ENCODE measurements around the gene SPRED1. TPM values are rescaled to one million over a fixed set of nuclear protein-coding genes. Genes with fewer than 3 reads are reported as not detected.

The SPRED1 gene
- total and polyA plus RNA-seq, 2 of the 4 experiments (the other 2 are of a cell fraction): 6.6 to 17.9 TPM

- Histone ChIP-seq H3K9me3 (ENCODE audit: control insufficient read depth, insufficient read depth, low read length) (0 out of 2 replicates have a peak, but pooled peaks cover 2% of the 10 kb centered on the region), H2BK20ac (ENCODE audit: low read depth, low read length) (no peak overlapping the region), H3K9ac (ENCODE audit: low read depth, low read length) (no peak overlapping the region), H3K9me1 (ENCODE audit: insufficient read depth, low read length) (peaks cover 7% of the 10 kb centered on the region; the same call in 1 of the 2 replicates), H3K27ac (ENCODE audit: insufficient read depth, low read length) (no peak overlapping the region), H3K79me1 (ENCODE audit: low read depth in 1 of 2, low read length in 2 of 2) (peaks cover 22 to 71% of the 10 kb centered on the region in 2 experiments), H2AFZ (replicated peaks; ENCODE audit: low read length, poor library complexity) (no peak overlapping the region), H2BK15ac (ENCODE audit: low read depth, low read length) (no peak overlapping the region), H4K5ac (ENCODE audit: low read depth, low read length) (no peak overlapping the region), H3K36me3 (ENCODE audit: control insufficient read depth, insufficient read depth, low read length) (no peaks in the 10 kb centered on the region; the same call in 1 of the 2 replicates), H2AK9ac (replicated peaks; ENCODE audit: low read depth, low read length, poor library complexity) (no peak overlapping the region), H3K14ac (replicated peaks; ENCODE audit: low read depth, low read length) (no peak overlapping the region), H4K91ac (ENCODE audit: insufficient read depth, low read depth, low read length) (no peak overlapping the region), H2AK5ac (ENCODE audit: low read depth, low read length) (no peak overlapping the region), H3K23ac (ENCODE audit: low read depth, low read length) (no peak overlapping the region), H4K20me1 (ENCODE audit: insufficient read depth, low read length) (peaks cover 81% of the 10 kb centered on the region), H4K8ac (ENCODE audit: low read depth in 2 of 2, low read length in 2 of 2) (no peak overlapping the region), H2BK120ac (ENCODE audit: low read depth, low read length) (no peak overlapping the region), H3K4me3 (ENCODE audit: insufficient read depth, low read depth, low read length) (no peak overlapping the region), H3K4ac (ENCODE audit: low read depth, low read length) (no peak overlapping the region), H3K4me1 (ENCODE audit: control insufficient read depth, insufficient read depth, low read length) (peaks cover 3% of the 10 kb centered on the region; the same call in 1 of the 2 replicates), H3K56ac (ENCODE audit: extremely low read depth, insufficient read depth, low read length) (no peak overlapping the region), H3K27me3 (ENCODE audit: control insufficient read depth, insufficient read depth, low read length) (no peaks in the 10 kb centered on the region), H3K18ac (ENCODE audit: low read depth, low read length) (no peak overlapping the region), H3K4me2 (ENCODE audit: low read depth, low read length) (no peak overlapping the region), H2BK5ac (ENCODE audit: low read depth, low read length, poor library complexity, severe bottlenecking) (no peak overlapping the region)
- BruUV-seq (replicated peaks): no TSS peak
- ChIA-PET CTCF (no interaction called here), POLR2A (ENCODE audit: unreplicated experiment) (no interaction called here)
- intact Hi-C loops (cut with micrococcal nuclease): no loop called here
- in situ Hi-C loops (cut with MboI; ENCODE audit: low sequenced_read_pairs): no loop called here
- ATAC-seq (ENCODE audit: low read depth) (no peak), DNase-seq (no peak)
- TF ChIP-seq POLR2A (IDR thresholded peaks at IDR 0.05; ENCODE audit: low read depth, low read length): no peak
- no peak for TF ChIP-seq RFX5 (IDR thresholded peaks at IDR 0.05; ENCODE audit: low read depth, low read length)
- TF ChIP-seq SMC3 (IDR thresholded peaks at IDR 0.05; ENCODE audit: low read depth, low read length): no peak
- TF ChIP-seq MAZ (IDR thresholded peaks at IDR 0.05; ENCODE audit: borderline replicate concordance, low read depth, low read length): no peak
- no peak for TF ChIP-seq FOS (IDR thresholded peaks at IDR 0.05; ENCODE audit: low read depth, low read length)
- TF ChIP-seq, protein P1, sequence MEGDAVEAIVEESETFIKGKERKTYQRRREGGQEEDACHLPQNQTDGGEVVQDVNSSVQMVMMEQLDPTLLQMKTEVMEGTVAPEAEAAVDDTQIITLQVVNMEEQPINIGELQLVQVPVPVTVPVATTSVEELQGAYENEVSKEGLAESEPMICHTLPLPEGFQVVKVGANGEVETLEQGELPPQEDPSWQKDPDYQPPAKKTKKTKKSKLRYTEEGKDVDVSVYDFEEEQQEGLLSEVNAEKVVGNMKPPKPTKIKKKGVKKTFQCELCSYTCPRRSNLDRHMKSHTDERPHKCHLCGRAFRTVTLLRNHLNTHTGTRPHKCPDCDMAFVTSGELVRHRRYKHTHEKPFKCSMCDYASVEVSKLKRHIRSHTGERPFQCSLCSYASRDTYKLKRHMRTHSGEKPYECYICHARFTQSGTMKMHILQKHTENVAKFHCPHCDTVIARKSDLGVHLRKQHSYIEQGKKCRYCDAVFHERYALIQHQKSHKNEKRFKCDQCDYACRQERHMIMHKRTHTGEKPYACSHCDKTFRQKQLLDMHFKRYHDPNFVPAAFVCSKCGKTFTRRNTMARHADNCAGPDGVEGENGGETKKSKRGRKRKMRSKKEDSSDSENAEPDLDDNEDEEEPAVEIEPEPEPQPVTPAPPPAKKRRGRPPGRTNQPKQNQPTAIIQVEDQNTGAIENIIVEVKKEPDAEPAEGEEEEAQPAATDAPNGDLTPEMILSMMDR (conservative IDR thresholded peaks at IDR 0.05; ENCODE audit: low read depth, low read length): no peak
- TF ChIP-seq MAFK (IDR thresholded peaks at IDR 0.05; ENCODE audit: low read depth, low read length): no peak
- TF ChIP-seq CEBPB (IDR thresholded peaks at IDR 0.05; ENCODE audit: low read depth, low read length): no peak
- no peak for TF ChIP-seq CHD1 (IDR thresholded peaks at IDR 0.05; ENCODE audit: low read depth, low read length)
- TF ChIP-seq, protein P2, sequence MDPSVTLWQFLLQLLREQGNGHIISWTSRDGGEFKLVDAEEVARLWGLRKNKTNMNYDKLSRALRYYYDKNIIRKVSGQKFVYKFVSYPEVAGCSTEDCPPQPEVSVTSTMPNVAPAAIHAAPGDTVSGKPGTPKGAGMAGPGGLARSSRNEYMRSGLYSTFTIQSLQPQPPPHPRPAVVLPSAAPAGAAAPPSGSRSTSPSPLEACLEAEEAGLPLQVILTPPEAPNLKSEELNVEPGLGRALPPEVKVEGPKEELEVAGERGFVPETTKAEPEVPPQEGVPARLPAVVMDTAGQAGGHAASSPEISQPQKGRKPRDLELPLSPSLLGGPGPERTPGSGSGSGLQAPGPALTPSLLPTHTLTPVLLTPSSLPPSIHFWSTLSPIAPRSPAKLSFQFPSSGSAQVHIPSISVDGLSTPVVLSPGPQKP (IDR thresholded peaks at IDR 0.05; ENCODE audit: borderline replicate concordance, low read depth, low read length): no peak
- no peak for TF ChIP-seq BHLHE40 (IDR thresholded peaks at IDR 0.05; ENCODE audit: low read depth, low read length)
- TF ChIP-seq MXI1 (IDR thresholded peaks at IDR 0.05; ENCODE audit: borderline replicate concordance, low read depth, low read length): no peak
- TF ChIP-seq USF2 (IDR thresholded peaks at IDR 0.05; ENCODE audit: low read depth, low read length): no peak
- TF ChIP-seq RCOR1 (IDR thresholded peaks at IDR 0.05; ENCODE audit: insufficient replicate concordance, low read length): no peak
- no peak for TF ChIP-seq NFE2L2 (IDR thresholded peaks at IDR 0.05; ENCODE audit: low read depth, low read length)
- no peak for TF ChIP-seq RAD21 (IDR thresholded peaks at IDR 0.05; ENCODE audit: low read length)
- WGBS, 2 experiments (ENCODE audit: extremely low coverage in 2 of 2, insufficient read length in 1 of 2): 100% methylated on average over 1 of the region's 4 CpGs; no CpG with 5 or more reads in 1 of the 2 experiments
- dilution Hi-C loops (cut with HindIII; ENCODE audit: low sequenced_read_pairs, unreplicated experiment): no loop called here
Measured at GRCh38 chr15:38285456-38285855, 32.8 kb downstream of the SPRED1 start.
